BLaER1 (cell line): ENCODE data around the gene HHEX.

ENCODE experiments used
- H3K27ac ChIP-seq: shearing (Covaris generic); formaldehyde crosslinking; 2 replicates; pipeline ENCODE4 v1.8.1; 2022
- H3K27me3 ChIP-seq: shearing (Covaris generic); formaldehyde crosslinking; 2 replicates; pipeline ENCODE4 v1.8.1; 2022
- H3K36me3 ChIP-seq: shearing (Covaris generic); formaldehyde crosslinking; 2 replicates; pipeline ENCODE4 v1.8.1; 2022
- H3K4me1 ChIP-seq: shearing (Covaris generic); formaldehyde crosslinking; 2 replicates; pipeline ENCODE4 v1.8.1; 2022
- H3K4me2 ChIP-seq: shearing (Covaris generic); formaldehyde crosslinking; 2 replicates; pipeline ENCODE4 v1.8.1; 2022
- H3K4me3 ChIP-seq: shearing (Covaris generic); formaldehyde crosslinking; 2 replicates; pipeline ENCODE4 v1.8.1; 2022
- H3K9ac ChIP-seq: shearing (Covaris generic); formaldehyde crosslinking; 2 replicates; pipeline ENCODE4 v1.8.1; 2022
- H3K9me3 ChIP-seq: shearing (Covaris generic); formaldehyde crosslinking; 2 replicates; pipeline ENCODE4 v1.8.1; 2022
- H4K20me1 ChIP-seq: shearing (Covaris generic); formaldehyde crosslinking; 2 replicates; pipeline ENCODE4 v1.8.1; 2022
- Cebpa-rat ChIP-seq: shearing (Covaris generic); IDR thresholded peaks from 2 replicates; pipeline ENCODE4 v1.8.1; 2022

HHEX gene

DNA sequence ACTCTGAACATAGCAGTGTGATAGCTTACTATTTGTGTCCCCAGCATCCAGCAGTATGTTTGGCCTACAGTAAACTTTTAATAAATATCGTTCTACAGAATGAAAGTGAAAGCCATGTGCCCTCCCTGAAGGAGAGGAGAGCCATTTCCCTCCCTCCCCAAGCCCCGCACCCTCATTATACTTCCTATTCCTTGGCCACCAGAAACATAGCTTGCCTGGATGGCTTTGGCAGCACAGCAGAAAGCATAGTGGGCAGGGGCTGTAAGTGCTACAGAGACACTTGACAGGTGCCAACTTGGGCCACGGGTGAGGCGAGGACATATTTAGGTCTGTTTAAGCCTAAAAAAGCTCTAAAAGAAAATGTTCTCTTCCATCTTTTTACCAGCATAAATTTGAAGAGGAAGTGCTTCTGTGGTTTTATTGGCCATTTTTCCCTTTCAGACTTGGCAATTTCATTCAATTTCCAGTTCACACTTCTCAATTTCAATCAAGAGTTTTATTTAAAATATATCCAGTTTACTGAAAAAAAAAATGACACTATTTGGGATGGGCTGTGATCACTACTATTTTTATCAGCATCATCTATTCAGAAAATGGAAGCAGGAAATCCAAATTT, 12.7 kb downstream of the HHEX start:
- Histone ChIP-seq H4K20me1 (no peaks in the 10 kb centered on the region), H3K4me3 (no peak overlapping the region), H3K27ac (no peak overlapping the region), H3K4me1 (peaks cover 38% of the 10 kb centered on the region), H3K9me3 (no peaks in the 10 kb centered on the region), H3K27me3 (no peaks in the 10 kb centered on the region), H3K36me3 (no peaks in the 10 kb centered on the region), H3K4me2 (peak overlapping the region; percentile 68), H3K9ac (no peak overlapping the region)
- no peak for TF ChIP-seq Cebpa-rat

DNA sequence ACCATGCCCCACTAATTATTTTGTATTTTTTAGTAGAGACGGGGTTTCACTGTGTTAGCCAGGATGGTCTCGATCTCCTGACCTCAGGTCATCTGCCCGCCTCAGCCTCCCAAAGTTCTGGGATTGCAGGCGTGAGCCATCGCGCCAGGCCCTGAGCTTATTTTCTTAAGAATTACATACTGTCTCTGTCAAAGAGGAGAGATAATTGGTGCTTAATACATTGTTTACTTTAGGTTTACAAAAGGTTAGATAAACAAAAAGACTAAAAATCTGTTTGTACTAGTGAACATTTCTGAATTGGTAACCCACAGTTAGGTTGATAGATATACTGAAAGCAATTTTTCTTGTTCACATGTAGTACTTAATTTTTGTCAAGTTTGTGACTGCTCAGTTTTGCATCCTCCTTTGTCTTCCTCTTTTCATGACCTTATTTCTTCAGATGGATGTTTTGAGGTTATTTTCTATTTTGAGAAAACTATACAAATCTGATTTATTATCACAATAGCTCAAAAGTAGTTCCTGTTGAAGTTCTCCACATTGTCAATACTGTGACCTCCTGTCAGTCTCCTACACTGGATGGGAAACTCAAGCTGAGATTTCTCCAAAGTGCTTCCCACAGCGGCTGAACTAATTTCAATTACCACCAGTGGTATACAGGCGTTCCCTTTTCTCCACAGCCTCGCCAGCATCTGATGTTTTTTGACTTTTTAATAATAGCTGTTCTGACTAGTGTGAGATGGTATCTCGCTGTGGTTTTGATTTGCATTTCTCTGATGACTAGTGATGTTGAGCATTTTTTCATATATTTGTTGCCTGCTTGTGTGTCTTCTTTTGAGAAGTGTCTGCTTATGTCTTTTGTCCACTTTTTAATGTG, 22.5 kb downstream of the HHEX start:
- Histone ChIP-seq H3K36me3 (no peaks in the 10 kb centered on the region), H3K4me1 (0 out of 2 replicates have a peak, but pooled peaks cover 7% of the 10 kb centered on the region), H3K4me2 (no peak overlapping the region), H3K4me3 (no peak overlapping the region), H3K27ac (no peak overlapping the region), H3K9ac (no peak overlapping the region), H4K20me1 (no peaks in the 10 kb centered on the region), H3K9me3 (peaks cover 35% of the 10 kb centered on the region), H3K27me3 (no peaks in the 10 kb centered on the region)
- no peak for TF ChIP-seq Cebpa-rat

DNA sequence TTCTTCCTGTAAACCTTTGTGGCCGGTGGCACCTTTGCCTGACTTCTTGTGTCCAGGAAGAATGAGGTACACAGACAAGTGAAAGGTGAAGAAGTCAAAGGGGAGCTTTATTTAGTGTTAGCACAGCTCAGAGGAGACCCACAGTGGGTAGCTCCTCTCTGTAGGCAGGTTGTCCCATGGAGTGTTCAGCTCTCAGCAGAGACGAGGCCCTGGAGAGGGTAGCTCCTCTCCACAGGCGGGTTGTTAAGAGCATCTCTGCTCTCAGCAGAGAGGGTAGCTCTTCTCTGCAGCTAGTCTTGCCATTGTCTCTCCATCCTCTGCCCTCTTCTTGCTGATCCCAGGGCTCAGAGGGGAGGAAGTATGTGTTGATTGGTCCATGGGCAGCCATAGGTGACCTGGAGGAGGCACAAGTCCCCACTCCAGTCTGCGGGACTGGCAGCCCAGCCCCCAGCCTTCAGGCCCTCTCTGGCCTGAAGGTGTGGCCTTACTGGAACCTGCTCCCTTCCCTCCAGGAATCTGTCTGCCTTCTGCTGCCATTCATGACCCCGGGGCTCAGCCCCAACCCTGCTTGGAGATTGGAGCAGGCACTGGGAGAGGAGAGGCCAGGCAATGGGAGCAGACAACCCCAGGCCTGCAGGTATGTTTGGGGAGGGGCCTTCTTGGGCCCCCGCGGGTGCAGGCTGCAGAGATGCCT, 24.5 kb downstream of the HHEX start:
- no peaks in the 10 kb centered on the region for H3K27me3 ChIP-seq
- no peaks in the 10 kb centered on the region for H3K36me3 ChIP-seq
- no peak overlapping the region for H3K27ac ChIP-seq
- no peak overlapping the region for H3K4me3 ChIP-seq
- H3K4me1 ChIP-seq, result 0 out of 2 replicates have a peak, but pooled peaks cover 7% of the 10 kb centered on the region
- H3K9me3 ChIP-seq, result peaks cover 35% of the 10 kb centered on the region
- H3K4me2 ChIP-seq, result no peak overlapping the region
- no peak for TF ChIP-seq Cebpa-rat
- H4K20me1 ChIP-seq, result no peaks in the 10 kb centered on the region
- no peak overlapping the region for H3K9ac ChIP-seq

DNA sequence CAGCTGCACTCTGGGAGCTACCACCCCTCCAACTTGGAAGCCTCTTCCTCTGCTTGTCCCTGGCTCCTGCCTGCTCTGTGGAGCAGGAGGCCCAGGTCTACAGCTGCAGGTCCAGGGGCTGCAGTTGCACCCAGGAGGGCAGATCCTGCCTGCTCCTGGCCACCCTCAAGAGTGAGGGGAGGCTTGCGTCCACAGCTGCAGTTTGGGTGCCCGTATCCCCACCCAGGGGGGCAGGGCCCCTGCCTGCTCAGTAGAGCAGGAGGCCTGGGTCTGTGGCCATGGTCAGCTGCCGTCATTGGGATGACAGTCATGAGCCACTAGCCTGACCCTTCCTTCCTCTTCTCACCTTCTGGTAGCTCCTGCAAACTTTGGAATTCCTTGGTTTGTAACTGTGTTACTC, 25.1 kb downstream of the HHEX start:
- no peaks in the 10 kb centered on the region for H3K27me3 ChIP-seq
- no peak overlapping the region for H3K4me3 ChIP-seq
- TF ChIP-seq Cebpa-rat, result no peak
- H3K4me1 ChIP-seq, result 0 out of 2 replicates have a peak, but pooled peaks cover 7% of the 10 kb centered on the region
- H3K9ac ChIP-seq, result no peak overlapping the region
- no peak overlapping the region for H3K27ac ChIP-seq
- H4K20me1 ChIP-seq, result no peaks in the 10 kb centered on the region
- H3K4me2 ChIP-seq, result no peak overlapping the region
- no peaks in the 10 kb centered on the region for H3K36me3 ChIP-seq
- peaks cover 35% of the 10 kb centered on the region for H3K9me3 ChIP-seq

DNA sequence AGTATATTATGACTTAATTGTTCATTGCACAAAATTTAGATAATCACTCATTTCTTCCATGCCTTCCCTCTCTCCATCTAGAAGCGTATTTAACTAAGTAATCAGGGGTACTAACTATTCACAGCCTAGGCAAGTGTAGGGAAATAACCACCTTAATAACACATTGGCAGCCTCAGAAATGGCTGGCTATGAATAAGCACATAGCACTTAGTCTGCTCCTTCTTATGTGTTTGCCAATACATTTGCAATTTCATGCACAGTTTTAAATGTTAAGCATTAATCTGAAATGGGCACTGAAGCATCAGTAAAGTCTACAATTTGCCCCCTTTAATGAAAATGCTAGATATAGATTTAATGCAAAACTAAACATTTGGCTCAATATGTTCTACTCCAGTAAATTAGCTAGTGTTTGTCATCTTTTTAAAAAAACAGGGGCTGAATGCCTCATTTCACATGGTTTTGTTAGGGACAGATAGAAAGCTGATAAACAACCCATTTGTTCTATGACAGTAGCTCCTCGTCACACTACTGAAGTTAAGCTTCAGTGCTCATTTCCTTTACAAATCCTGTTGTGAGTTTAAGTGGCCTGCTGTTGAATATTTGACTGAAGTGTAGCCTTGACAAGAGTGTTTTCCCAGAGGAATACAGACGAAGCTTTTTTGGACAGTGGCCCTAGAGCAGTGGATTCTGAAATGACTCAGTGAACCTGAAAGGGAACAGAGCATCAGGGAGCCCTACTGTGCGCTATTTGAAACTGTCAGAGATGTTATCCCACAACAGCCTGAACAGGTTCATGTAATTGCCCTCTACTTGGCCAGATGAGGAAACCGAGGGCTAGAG, 30.5 kb downstream of the HHEX start:
- no peak for TF ChIP-seq Cebpa-rat
- H3K36me3 ChIP-seq, result no peaks in the 10 kb centered on the region
- H3K27ac ChIP-seq, result no peak overlapping the region
- no peaks in the 10 kb centered on the region for H4K20me1 ChIP-seq
- H3K4me3 ChIP-seq, result no peak overlapping the region
- peaks cover 10% of the 10 kb centered on the region; the same call in 1 of the 2 replicates for H3K4me1 ChIP-seq
- H3K4me2 ChIP-seq, result no peak overlapping the region
- no peaks in the 10 kb centered on the region for H3K27me3 ChIP-seq
- H3K9me3 ChIP-seq, result peaks cover 12% of the 10 kb centered on the region
- H3K9ac ChIP-seq, result no peak overlapping the region

DNA sequence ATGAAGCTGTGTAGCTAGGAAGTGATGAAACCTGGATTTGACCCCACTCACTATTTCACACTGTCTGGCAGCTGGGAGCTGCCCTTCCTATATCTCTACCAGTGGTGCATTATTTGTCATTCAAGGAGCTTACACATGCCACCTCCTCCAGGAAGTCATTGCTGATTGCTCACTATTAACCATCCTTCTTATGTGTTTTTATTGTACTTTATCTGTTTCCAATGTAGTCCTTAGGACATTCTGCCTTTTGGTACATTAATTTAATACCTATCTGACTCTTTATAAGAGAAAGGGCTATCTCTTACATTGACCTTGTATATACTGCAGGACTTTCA, 31.0 kb downstream of the HHEX start:
- H3K4me2 ChIP-seq, result no peak overlapping the region

DNA sequence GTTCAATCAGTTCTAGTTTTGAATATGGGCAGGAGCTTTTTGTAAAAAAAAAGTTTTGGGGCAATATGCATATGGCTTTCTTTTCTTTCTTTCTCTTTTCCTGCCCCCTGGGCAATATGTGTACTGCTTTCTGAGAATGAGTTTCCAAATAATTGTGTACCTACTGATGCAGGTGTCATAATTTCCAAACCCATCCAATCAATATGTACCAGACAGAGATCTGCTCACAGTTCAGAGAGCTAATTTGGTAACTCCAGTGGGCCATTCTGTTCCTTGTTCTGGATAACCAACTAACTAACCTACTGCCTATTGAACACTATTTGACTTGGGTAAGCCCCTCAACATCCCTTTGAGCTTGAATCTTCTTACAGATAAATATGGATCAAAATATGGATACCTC, 32.6 kb downstream of the HHEX start:
- Histone ChIP-seq H3K4me3 (no peak overlapping the region), H4K20me1 (no peaks in the 10 kb centered on the region), H3K36me3 (no peaks in the 10 kb centered on the region)

More for the DNA sequence above, 31.0 kb downstream of the HHEX start:
- TF ChIP-seq Cebpa-rat, result no peak
- Histone ChIP-seq H3K9ac (no peak overlapping the region), H3K4me3 (no peak overlapping the region), H3K36me3 (no peaks in the 10 kb centered on the region), H3K4me1 (peaks cover 10% of the 10 kb centered on the region; the same call in 1 of the 2 replicates), H3K27me3 (no peaks in the 10 kb centered on the region), H4K20me1 (no peaks in the 10 kb centered on the region), H3K27ac (no peak overlapping the region), H3K9me3 (peaks cover 6% of the 10 kb centered on the region)

DNA sequence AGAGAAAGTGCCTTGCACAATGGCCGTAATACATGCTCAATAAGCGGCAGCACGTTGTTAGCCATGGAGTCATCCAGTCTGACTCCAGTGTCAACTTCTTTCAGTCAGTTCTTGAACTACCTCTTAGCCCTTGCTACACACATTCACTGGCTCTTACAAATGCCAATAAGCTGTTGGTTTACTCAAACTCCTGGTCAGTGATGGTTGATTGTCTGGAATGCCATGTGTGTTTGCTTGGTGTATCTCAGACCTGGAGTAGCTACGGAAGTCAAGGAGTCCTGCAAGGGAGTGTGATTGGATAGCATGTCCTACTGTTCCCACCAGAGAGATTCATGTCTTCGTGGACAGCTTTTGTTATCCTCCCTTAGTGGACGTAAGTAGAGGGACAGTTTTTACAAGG, 37.4 kb downstream of the HHEX start:
- no peaks in the 10 kb centered on the region for H4K20me1 ChIP-seq
- H3K27me3 ChIP-seq, result no peaks in the 10 kb centered on the region
- H3K27ac ChIP-seq, result no peak overlapping the region
- no peak overlapping the region for H3K9ac ChIP-seq
- no peak overlapping the region for H3K4me3 ChIP-seq
- TF ChIP-seq Cebpa-rat, result no peak
- no peak overlapping the region for H3K4me2 ChIP-seq
- H3K4me1 ChIP-seq, result no peaks in the 10 kb centered on the region
- no peaks in the 10 kb centered on the region for H3K36me3 ChIP-seq
- H3K9me3 ChIP-seq, result no peaks in the 10 kb centered on the region

More for the DNA sequence above, 32.6 kb downstream of the HHEX start:
- no peak for TF ChIP-seq Cebpa-rat
- H3K27me3 ChIP-seq, result no peaks in the 10 kb centered on the region
- H3K9ac ChIP-seq, result no peak overlapping the region
- no peak overlapping the region for H3K4me2 ChIP-seq
- H3K27ac ChIP-seq, result no peak overlapping the region
- H3K9me3 ChIP-seq, result no peaks in the 10 kb centered on the region
- H3K4me1 ChIP-seq, result peaks cover 10% of the 10 kb centered on the region; the same call in 1 of the 2 replicates

DNA sequence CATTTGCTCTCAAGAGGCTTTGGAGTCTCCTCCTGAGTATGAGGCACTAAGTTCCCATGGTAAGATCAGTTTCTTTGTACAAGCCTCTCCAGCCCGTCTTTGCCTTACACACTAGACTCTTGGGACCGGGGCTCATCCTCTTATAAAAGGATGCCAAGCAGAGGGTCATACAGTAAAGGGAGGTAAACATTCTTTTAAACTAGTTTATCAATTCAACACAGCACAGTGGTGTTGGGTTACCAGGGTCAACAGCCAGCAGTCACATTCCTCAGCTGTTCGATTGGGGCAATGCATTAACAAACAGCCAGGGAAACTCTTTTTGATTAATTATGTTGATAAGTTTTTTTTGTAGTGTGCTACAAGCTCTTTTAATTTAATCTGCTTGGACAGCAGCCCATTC, 37.8 kb downstream of the HHEX start:
- H3K4me2 ChIP-seq, result no peak overlapping the region
- H3K27ac ChIP-seq, result no peak overlapping the region
- H3K36me3 ChIP-seq, result no peaks in the 10 kb centered on the region
- no peaks in the 10 kb centered on the region for H3K9me3 ChIP-seq
- no peak overlapping the region for H3K4me3 ChIP-seq
- no peaks in the 10 kb centered on the region for H4K20me1 ChIP-seq
- H3K9ac ChIP-seq, result no peak overlapping the region
- no peaks in the 10 kb centered on the region for H3K27me3 ChIP-seq
- TF ChIP-seq Cebpa-rat, result no peak
- no peaks in the 10 kb centered on the region for H3K4me1 ChIP-seq
